ENCODE measurements around the gene IQGAP1. TPM values are rescaled to one million over a fixed set of nuclear protein-coding genes. Genes with fewer than 3 reads are reported as not detected.
A peak's percentile ranks its signal among the peaks of the same experiment; 100 is the strongest.

Gene IQGAP1
- polyA plus RNA-seq, 2 of the 4 experiments (the other 2 are of a cell fraction): 100 to 168 TPM

DNA sequence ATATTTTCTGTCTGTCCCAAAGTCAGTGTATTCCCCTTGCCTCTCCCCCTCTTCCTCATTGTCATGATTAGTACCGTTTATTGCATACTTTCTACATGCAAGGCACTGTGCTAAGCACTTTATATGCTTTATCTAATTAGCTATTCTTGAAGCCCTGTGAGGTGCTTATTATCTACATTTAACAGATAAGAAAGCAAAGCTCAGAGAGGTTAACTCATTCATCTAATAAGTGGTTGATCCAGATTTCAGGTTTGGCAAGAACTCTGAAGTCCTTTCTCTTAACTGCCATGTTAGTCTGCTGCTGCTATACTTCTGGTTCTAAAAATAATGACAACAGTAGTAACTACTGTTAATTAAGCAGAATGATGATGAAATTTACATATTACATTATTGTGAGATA is 13.5 kb downstream of the IQGAP1 start:
- Histone ChIP-seq H3K4me2 (peak overlapping the region; percentile 86), H3K4me3 (no peak overlapping the region; the same call in 2 of the 3 replicates), H3K27ac (peak overlapping the region; percentile 76 to 84), H3K4me1 (peaks cover 64% of the 10 kb centered on the region), H3K9me3 (no peaks in the 10 kb centered on the region)
- WGBS (ENCODE audit: missing lambda C conversion rate): 0% methylated on average over 1 of the region's 1 CpG
- ChIA-PET CTCF (interaction anchor here (1.2 to 4.0 kb wide), 10 partner anchors 9 to 101 kb away, joined by 3 to 22 read pairs (median 7); partner anchors contain the start of gene IQGAP1), POLR2A (interaction anchor here (1.5 to 5.6 kb wide), 3 partner anchors 9 to 13 kb away, joined by 6 to 52 read pairs (median 8); partner anchors contain the start of gene IQGAP1)
- no peak for DNase-seq (ENCODE audit: low read depth in 1 of 2, low spot score in 1 of 2)
- FAIRE-seq: peak; percentile 86
- TF ChIP-seq KDM1A (IDR thresholded peaks at IDR 0.05; ENCODE audit: low read depth): no peak
- 0 out of 5 replicates have a peak, but pooled peaks of 1 of the 2 experiments have one; percentile 6 for TF ChIP-seq JUN (IDR thresholded peaks at IDR 0.05)
- no peak for TF ChIP-seq HOXB13 (CRISPR knock-in tag; IDR thresholded peaks at IDR 0.05; ENCODE audit: low read depth)
- 0 out of 6 replicates have a peak, but pooled peaks of 1 of the 2 experiments have one; percentile 3 for ATAC-seq

DNA sequence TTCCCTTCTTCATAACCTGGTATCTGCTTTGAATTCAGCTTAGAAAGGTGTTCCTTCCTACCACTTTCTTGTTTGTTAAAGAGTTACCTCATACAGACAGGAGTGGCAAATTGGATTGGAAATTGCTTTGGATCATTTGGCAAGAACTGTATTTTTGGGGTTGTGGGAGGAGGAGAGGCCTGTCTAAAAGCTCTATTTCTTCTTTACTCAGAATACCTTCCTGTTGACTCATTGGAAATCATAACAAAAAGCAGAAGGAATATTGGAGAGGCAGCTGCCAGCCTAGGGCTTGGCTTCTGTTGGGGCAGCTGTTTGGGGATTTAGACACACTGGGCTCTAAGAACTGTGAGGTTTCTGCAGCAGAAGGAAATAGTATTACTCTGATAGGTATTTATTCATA is 14.2 kb downstream of the IQGAP1 start:
- ChIA-PET POLR2A (interaction anchor here (1.0 to 5.6 kb wide), 4 partner anchors 10 to 14 kb away, joined by 3 to 52 read pairs (median 7); partner anchors contain the start of gene IQGAP1), CTCF (interaction anchor here (1.1 to 4.0 kb wide), 10 partner anchors 10 to 529 kb away, joined by 3 to 16 read pairs (median 4); no protein-coding TSS in a partner anchor)
- peaks cover 70% of the 10 kb centered on the region for H3K4me1 ChIP-seq
- H3K4me2 ChIP-seq: peak overlapping the region; percentile 86
- ATAC-seq (peak; percentile 68 to 78; a peak in 5 of 6 replicates), DNase-seq (ENCODE audit: low read depth in 1 of 2, low spot score in 1 of 2) (peak in 1 of 2 experiments; percentile 66), FAIRE-seq (peak; percentile 94)
- H3K9me3 ChIP-seq: no peaks in the 10 kb centered on the region
- H3K4me3 ChIP-seq: 0 out of 3 replicates have a peak overlapping the region, but pooled peaks have one; percentile 2
- H3K27ac ChIP-seq: peak overlapping the region; percentile 76 to 84
- TF ChIP-seq NR3C1 (IDR thresholded peaks at IDR 0.05) (no peak), RCOR1 (IDR thresholded peaks at IDR 0.05; ENCODE audit: low read depth, low read length) (no peak), MYC (IDR thresholded peaks at IDR 0.05; ENCODE audit: borderline replicate concordance, low read length) (no peak), EHMT2 (IDR thresholded peaks at IDR 0.05; ENCODE audit: low read depth) (no peak), FOSL2 (IDR thresholded peaks at IDR 0.05) (peak; percentile 48; the same call in 1 of the 2 replicates), FOSL2 (CRISPR knock-in tag; IDR thresholded peaks at IDR 0.05) (peak; percentile 77), ZNF302 (CRISPR knock-in tag; IDR thresholded peaks at IDR 0.05) (no peak), MAFK (IDR thresholded peaks at IDR 0.05; ENCODE audit: partially characterized antibody) (no peak), RAD21 (conservative IDR thresholded peaks at IDR 0.05 in 1 of 2, IDR thresholded peaks at IDR 0.05 in 1 of 2) (no peak; a peak in 2 of 5 replicates), EHF (CRISPR knock-in tag; IDR thresholded peaks at IDR 0.05) (no peak), JUNB (IDR thresholded peaks at IDR 0.05) (peak; percentile 44; the same call in 1 of the 2 replicates), KDM5A (IDR thresholded peaks at IDR 0.05) (no peak), FOSB (CRISPR knock-in tag; IDR thresholded peaks at IDR 0.05) (no peak), ZC3H11A (IDR thresholded peaks at IDR 0.05) (no peak), RFX5 (IDR thresholded peaks at IDR 0.05) (no peak), POLR2AphosphoS2 (conservative IDR thresholded peaks at IDR 0.05; ENCODE audit: low read length) (no peak), JUN (IDR thresholded peaks at IDR 0.05) (peak; percentile 9 to 40; a peak in 1 of 5 replicates), HDAC2 (IDR thresholded peaks at IDR 0.05) (no peak), HOXB5 (CRISPR knock-in tag; IDR thresholded peaks at IDR 0.05) (no peak), CEBPB (IDR thresholded peaks at IDR 0.05) (peak in 1 of 2 experiments; percentile 45; a peak in 1 of 4 replicates), HEYL (CRISPR knock-in tag; IDR thresholded peaks at IDR 0.05) (no peak), CBX8 (IDR thresholded peaks at IDR 0.05) (no peak), ZSCAN20 (CRISPR knock-in tag; IDR thresholded peaks at IDR 0.05) (no peak), ESRRA (IDR thresholded peaks at IDR 0.05; ENCODE audit: borderline replicate concordance, low read length) (no peak), CHD4 (IDR thresholded peaks at IDR 0.05; ENCODE audit: borderline replicate concordance) (no peak), GATA3 (IDR thresholded peaks at IDR 0.05; ENCODE audit: borderline replicate concordance) (0 out of 2 replicates have a peak, but pooled peaks have one; percentile 34), BHLHE40 (IDR thresholded peaks at IDR 0.05; ENCODE audit: low read depth, low read length) (no peak), TFCP2L1 (CRISPR knock-in tag; IDR thresholded peaks at IDR 0.05) (no peak)
- TF ChIP-seq, protein P1, sequence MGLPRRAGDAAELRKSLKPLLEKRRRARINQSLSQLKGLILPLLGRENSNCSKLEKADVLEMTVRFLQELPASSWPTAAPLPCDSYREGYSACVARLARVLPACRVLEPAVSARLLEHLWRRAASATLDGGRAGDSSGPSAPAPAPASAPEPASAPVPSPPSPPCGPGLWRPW (IDR thresholded peaks at IDR 0.05): no peak
- TF ChIP-seq, protein P2, sequence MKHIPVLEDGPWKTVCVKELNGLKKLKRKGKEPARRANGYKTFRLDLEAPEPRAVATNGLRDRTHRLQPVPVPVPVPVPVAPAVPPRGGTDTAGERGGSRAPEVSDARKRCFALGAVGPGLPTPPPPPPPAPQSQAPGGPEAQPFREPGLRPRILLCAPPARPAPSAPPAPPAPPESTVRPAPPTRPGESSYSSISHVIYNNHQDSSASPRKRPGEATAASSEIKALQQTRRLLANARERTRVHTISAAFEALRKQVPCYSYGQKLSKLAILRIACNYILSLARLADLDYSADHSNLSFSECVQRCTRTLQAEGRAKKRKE (CRISPR knock-in tag; IDR thresholded peaks at IDR 0.05; ENCODE audit: low read depth): no peak
- TF ChIP-seq, protein P3, sequence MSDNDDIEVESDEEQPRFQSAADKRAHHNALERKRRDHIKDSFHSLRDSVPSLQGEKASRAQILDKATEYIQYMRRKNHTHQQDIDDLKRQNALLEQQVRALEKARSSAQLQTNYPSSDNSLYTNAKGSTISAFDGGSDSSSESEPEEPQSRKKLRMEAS (IDR thresholded peaks at IDR 0.05): 0 out of 2 replicates have a peak, but pooled peaks have one; percentile 23
- TF ChIP-seq, protein P4, sequence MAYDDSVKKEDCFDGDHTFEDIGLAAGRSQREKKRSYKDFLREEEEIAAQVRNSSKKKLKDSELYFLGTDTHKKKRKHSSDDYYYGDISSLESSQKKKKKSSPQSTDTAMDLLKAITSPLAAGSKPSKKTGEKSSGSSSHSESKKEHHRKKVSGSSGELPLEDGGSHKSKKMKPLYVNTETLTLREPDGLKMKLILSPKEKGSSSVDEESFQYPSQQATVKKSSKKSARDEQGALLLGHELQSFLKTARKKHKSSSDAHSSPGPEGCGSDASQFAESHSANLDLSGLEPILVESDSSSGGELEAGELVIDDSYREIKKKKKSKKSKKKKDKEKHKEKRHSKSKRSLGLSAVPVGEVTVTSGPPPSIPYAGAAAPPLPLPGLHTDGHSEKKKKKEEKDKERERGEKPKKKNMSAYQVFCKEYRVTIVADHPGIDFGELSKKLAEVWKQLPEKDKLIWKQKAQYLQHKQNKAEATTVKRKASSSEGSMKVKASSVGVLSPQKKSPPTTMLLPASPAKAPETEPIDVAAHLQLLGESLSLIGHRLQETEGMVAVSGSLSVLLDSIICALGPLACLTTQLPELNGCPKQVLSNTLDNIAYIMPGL (CRISPR knock-in tag; IDR thresholded peaks at IDR 0.05; ENCODE audit: borderline replicate concordance): no peak
- TF ChIP-seq, protein P5, sequence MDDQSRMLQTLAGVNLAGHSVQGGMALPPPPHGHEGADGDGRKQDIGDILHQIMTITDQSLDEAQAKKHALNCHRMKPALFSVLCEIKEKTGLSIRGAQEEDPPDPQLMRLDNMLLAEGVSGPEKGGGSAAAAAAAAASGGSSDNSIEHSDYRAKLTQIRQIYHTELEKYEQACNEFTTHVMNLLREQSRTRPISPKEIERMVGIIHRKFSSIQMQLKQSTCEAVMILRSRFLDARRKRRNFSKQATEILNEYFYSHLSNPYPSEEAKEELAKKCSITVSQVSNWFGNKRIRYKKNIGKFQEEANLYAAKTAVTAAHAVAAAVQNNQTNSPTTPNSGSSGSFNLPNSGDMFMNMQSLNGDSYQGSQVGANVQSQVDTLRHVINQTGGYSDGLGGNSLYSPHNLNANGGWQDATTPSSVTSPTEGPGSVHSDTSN (IDR thresholded peaks at IDR 0.05): no peak
- TF ChIP-seq, protein P6, sequence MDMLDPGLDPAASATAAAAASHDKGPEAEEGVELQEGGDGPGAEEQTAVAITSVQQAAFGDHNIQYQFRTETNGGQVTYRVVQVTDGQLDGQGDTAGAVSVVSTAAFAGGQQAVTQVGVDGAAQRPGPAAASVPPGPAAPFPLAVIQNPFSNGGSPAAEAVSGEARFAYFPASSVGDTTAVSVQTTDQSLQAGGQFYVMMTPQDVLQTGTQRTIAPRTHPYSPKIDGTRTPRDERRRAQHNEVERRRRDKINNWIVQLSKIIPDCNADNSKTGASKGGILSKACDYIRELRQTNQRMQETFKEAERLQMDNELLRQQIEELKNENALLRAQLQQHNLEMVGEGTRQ (IDR thresholded peaks at IDR 0.05): no peak

Measured in A549 (cell line).